ENCODE results near the gene GOLGA5. TPM values are rescaled to one million over a fixed set of nuclear protein-coding genes. Genes with fewer than 3 reads are reported as not detected.

The GOLGA5 gene
- total and polyA plus RNA-seq, 2 of the 8 experiments (the other 6 are each of a cell fraction or from before 2014, with no cell fraction given) = 13.0 to 25.4 TPM

DNA sequence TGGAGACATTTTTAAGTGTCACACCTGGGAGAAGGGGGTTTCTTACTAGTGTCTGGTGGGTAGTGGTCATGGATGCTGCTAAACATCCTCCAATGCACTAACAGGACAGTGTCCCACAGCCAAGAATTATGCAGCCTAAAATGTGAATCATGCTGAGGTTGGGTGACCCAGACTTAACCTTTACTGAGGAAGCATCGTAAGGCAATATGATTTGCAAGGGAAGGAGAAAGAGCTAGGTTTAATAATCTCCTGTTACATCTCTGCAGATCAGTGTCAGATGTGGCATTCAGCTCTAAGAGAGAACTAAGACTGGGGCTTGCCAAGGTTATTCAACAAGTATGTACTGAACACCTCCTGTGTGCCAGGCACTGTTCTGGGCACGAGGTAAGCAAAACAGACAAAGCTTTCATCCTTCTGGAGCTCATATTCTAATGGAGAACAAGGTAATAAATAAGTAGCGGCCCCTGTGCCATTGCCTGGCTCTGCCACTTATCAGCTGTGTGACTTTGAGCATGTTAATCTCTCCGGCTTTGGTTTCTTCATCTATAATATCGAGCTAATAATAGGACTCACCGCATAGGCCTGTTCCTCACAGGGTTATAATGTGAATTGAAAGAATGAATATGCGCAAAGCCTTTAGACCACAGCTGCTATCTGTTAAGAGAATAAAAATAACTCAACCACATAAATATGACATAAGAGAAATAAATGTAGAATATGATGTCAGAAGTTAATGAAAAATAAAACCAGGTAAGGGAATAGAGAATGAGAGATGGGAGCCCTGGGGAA lies 13.5 kb upstream of the GOLGA5 start:
- H2BK20ac ChIP-seq (ENCODE audit: low read length) = no peak overlapping the region
- H4K91ac ChIP-seq (replicated peaks; ENCODE audit: insufficient read length, low read length) = no peak overlapping the region
- H3K36me3 ChIP-seq (ENCODE audit: control insufficient read depth in 2 of 4, insufficient read depth in 4 of 4, low read length in 3 of 4) = no peaks in the 10 kb centered on the region
- H2AK5ac ChIP-seq (ENCODE audit: low read depth, low read length) = no peak overlapping the region
- 93% methylated on average over 7 of the region's 7 CpGs; no CpG with 5 or more reads in 1 of the 2 experiments for WGBS, 2 experiments (ENCODE audit: extremely low coverage in 1 of 2, insufficient coverage in 1 of 2, insufficient read length in 1 of 2, insufficient replicate concordance in 2 of 2, low coverage in 1 of 2, low lambda C conversion rate in 2 of 2, missing lambda C conversion rate in 1 of 2)
- H3K23ac ChIP-seq (ENCODE audit: insufficient read length) = no peak overlapping the region
- no peaks in the 10 kb centered on the region for H4K20me1 ChIP-seq (replicated peaks in 1 of 2; ENCODE audit: control insufficient read depth in 1 of 2, insufficient read depth in 2 of 2, low read length in 2 of 2)
- no peaks in the 10 kb centered on the region for H3K4me1 ChIP-seq (replicated peaks in 1 of 4; ENCODE audit: control insufficient read depth in 3 of 4, insufficient read depth in 4 of 4, low read length in 3 of 4)
- H3K27ac ChIP-seq (ENCODE audit: low read depth, low read length) = no peak overlapping the region
- POLR2A ChIA-PET (ENCODE audit: partially characterized antibody) = interaction anchor here (1.2 kb wide), 1 partner anchor 32 kb away, joined by 5 read pairs; the partner anchor contains the start of gene LGMN
- H2BK120ac ChIP-seq (replicated peaks; ENCODE audit: low read depth, low read length) = no peak overlapping the region
- H3K18ac ChIP-seq (ENCODE audit: extremely low read depth, low read length) = no peak overlapping the region
- no peak overlapping the region for H4K5ac ChIP-seq (ENCODE audit: insufficient read length, low read depth, low read length)
- H3K9me3 ChIP-seq (ENCODE audit: insufficient read depth in 2 of 2, low read depth in 1 of 2, low read length in 1 of 2) = no peaks in the 10 kb centered on the region
- no peak overlapping the region for H3K56ac ChIP-seq (replicated peaks; ENCODE audit: insufficient read length, low read depth, low read length)
- no peaks in the 10 kb centered on the region for H3K79me1 ChIP-seq (ENCODE audit: low read depth, low read length)
- no peaks in the 10 kb centered on the region; a peak in 1 of 7 replicates for H3K27me3 ChIP-seq (replicated peaks in 1 of 4; ENCODE audit: control insufficient read depth in 3 of 4, extremely low read depth in 1 of 4, insufficient read depth in 3 of 4, low read length in 3 of 4)
- no peaks in the 10 kb centered on the region for H3K23me2 ChIP-seq (ENCODE audit: low read depth, low read length)
- FAIRE-seq = no peak
- H2BK5ac ChIP-seq (ENCODE audit: low read depth, low read length) = no peak overlapping the region
- no peak overlapping the region for H4K8ac ChIP-seq (ENCODE audit: extremely low read depth, insufficient read depth, low read length)
- H3K9ac ChIP-seq (replicated peaks in 1 of 4; ENCODE audit: extremely low read depth in 1 of 4, low read depth in 3 of 4, low read length in 3 of 4) = no peak overlapping the region
- no peak overlapping the region for H3K4me3 ChIP-seq (ENCODE audit: extremely low read depth in 1 of 4, insufficient read depth in 2 of 4, low read depth in 3 of 4, low read length in 4 of 4)
- H3K14ac ChIP-seq (ENCODE audit: insufficient read length) = no peak overlapping the region
- no peak overlapping the region for H3K4ac ChIP-seq (replicated peaks; ENCODE audit: insufficient read length, low read depth, low read length)
- no peak overlapping the region for H2BK12ac ChIP-seq (ENCODE audit: low read depth, low read length)
- CTCF ChIA-PET (ENCODE audit: partially characterized antibody) = interaction anchor here (1.0 to 2.0 kb wide), 5 partner anchors 15 to 94 kb away, joined by 3 to 10 read pairs (median 4); no protein-coding TSS in a partner anchor
- no peak for DNase-seq (ENCODE audit: low read depth in 1 of 2, low spot score in 2 of 2)
- H2BK15ac ChIP-seq (ENCODE audit: low read length) = no peak overlapping the region
- H3K4me2 ChIP-seq (ENCODE audit: insufficient read depth in 1 of 2, low read depth in 2 of 2, low read length in 2 of 2) = no peak overlapping the region
- no peak overlapping the region for H2AFZ ChIP-seq (ENCODE audit: low read length)
- no peaks in the 10 kb centered on the region for H3K79me2 ChIP-seq (ENCODE audit: control insufficient read depth in 1 of 2, insufficient read depth in 2 of 2, low read length in 2 of 2)
- TF ChIP-seq TCF12 (IDR thresholded peaks at IDR 0.05; ENCODE audit: low read depth, low read length) (no peak), CBX5 (IDR thresholded peaks at IDR 0.05; ENCODE audit: low read depth, low read length) (no peak), NANOG (IDR thresholded peaks at IDR 0.05; ENCODE audit: insufficient read depth, low read depth, low read length, poor library complexity, severe bottlenecking) (no peak), SP1 (IDR thresholded peaks at IDR 0.05; ENCODE audit: low read depth, low read length) (no peak)
- TF ChIP-seq, protein P1, sequence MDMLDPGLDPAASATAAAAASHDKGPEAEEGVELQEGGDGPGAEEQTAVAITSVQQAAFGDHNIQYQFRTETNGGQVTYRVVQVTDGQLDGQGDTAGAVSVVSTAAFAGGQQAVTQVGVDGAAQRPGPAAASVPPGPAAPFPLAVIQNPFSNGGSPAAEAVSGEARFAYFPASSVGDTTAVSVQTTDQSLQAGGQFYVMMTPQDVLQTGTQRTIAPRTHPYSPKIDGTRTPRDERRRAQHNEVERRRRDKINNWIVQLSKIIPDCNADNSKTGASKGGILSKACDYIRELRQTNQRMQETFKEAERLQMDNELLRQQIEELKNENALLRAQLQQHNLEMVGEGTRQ (IDR thresholded peaks at IDR 0.05; ENCODE audit: low read length) = no peak
- TF ChIP-seq, protein P2, sequence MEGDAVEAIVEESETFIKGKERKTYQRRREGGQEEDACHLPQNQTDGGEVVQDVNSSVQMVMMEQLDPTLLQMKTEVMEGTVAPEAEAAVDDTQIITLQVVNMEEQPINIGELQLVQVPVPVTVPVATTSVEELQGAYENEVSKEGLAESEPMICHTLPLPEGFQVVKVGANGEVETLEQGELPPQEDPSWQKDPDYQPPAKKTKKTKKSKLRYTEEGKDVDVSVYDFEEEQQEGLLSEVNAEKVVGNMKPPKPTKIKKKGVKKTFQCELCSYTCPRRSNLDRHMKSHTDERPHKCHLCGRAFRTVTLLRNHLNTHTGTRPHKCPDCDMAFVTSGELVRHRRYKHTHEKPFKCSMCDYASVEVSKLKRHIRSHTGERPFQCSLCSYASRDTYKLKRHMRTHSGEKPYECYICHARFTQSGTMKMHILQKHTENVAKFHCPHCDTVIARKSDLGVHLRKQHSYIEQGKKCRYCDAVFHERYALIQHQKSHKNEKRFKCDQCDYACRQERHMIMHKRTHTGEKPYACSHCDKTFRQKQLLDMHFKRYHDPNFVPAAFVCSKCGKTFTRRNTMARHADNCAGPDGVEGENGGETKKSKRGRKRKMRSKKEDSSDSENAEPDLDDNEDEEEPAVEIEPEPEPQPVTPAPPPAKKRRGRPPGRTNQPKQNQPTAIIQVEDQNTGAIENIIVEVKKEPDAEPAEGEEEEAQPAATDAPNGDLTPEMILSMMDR (IDR thresholded peaks at IDR 0.05; ENCODE audit: control extremely low read depth in 1 of 3, insufficient read depth in 1 of 3, low read depth in 1 of 3, low read length in 3 of 3) = no peak
- TF ChIP-seq, protein P3, sequence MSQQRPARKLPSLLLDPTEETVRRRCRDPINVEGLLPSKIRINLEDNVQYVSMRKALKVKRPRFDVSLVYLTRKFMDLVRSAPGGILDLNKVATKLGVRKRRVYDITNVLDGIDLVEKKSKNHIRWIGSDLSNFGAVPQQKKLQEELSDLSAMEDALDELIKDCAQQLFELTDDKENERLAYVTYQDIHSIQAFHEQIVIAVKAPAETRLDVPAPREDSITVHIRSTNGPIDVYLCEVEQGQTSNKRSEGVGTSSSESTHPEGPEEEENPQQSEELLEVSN (IDR thresholded peaks at IDR 0.05) = no peak
